ENCODE measurements around the gene KHDRBS1.

- TF ChIP-seq CTCF (IDR thresholded peaks at IDR 0.05; ENCODE audit: low read depth, low read length, missing input control) = no peak
- TF ChIP-seq REST (IDR thresholded peaks at IDR 0.05) = no peak
- TF ChIP-seq FOXA1 (IDR thresholded peaks at IDR 0.05) = no peak
These were observed 58.3 kb downstream of the KHDRBS1 start for GRCh38 chr1:32071758-32072621.

Data from liver (tissue), 2 donors.